Sigmoid colon (tissue), 4 donors: Measurements from ENCODE around the gene TUBB4A.

ENCODE experiments used
- POLR2A ChIP-seq, 2 donors: fragments of 450-650 bp; IDR thresholded peaks; one replicate each; pipeline ENCODE4 v1.6.1; 2016; ENCODE audit warnings: antibody characterized with exemption in 2 of 2, mild to moderate bottlenecking in 2 of 2, moderate library complexity in 2 of 2
- POLR2AphosphoS5 ChIP-seq, 4 donors: sonication (generic); formaldehyde crosslinking; IDR thresholded peaks; one replicate each; pipeline ENCODE4 v1.6.1; 2017; ENCODE audit warnings: antibody characterized with exemption in 4 of 4
- TF ChIP-seq, protein P1 (sequence below), 4 experiments: fragments of 450-650 bp in 3 of 4; fragments of 200-600 bp in 1 of 4; IDR thresholded peaks; one replicate each; pipeline ENCODE4 v1.5.1; 2016 to 2019; ENCODE audit warnings: antibody characterized with exemption in 4 of 4, mild to moderate bottlenecking in 3 of 4, moderate library complexity in 2 of 4

DNA sequence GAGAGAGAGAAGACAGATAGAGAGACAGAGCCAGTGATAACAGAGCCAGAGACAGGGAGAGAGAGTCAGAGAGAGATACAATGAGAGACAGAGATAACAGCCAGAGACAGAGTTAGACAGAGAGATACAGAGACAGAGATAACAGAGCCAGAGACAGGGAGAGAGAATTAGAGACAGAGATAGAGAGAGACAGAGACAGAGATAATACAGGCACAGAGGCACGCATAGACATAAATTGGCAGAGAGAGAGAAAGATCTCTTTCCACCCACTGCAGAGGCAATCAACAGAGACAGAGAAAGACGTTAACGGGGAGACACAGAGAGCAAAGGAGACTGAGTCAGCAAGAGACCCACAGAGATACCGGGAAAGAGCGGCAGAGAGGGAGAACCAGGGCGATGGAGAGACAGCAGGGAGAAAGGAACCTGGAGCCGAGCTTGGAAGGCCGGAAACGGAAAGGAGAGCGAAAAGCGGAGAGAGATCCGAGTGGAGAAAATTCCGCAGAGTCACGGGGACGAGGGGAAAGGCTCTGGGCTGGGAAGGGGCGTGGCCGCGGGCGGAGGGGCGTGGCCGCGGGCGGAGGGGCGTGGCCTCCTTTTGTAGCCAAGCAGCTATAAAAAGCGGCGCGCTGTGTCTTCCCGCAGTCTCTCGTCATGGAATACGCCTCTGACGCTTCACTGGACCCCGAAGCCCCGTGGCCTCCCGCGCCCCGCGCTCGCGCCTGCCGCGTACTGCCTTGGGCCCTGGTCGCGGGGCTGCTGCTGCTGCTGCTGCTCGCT, 28.5 kb upstream of the TUBB4A start, which contains the start of gene TNFSF9:
- TF ChIP-seq POLR2A (IDR thresholded peaks at IDR 0.05): peak in 1 of 2 donors; percentile 37
- TF ChIP-seq, protein P1, sequence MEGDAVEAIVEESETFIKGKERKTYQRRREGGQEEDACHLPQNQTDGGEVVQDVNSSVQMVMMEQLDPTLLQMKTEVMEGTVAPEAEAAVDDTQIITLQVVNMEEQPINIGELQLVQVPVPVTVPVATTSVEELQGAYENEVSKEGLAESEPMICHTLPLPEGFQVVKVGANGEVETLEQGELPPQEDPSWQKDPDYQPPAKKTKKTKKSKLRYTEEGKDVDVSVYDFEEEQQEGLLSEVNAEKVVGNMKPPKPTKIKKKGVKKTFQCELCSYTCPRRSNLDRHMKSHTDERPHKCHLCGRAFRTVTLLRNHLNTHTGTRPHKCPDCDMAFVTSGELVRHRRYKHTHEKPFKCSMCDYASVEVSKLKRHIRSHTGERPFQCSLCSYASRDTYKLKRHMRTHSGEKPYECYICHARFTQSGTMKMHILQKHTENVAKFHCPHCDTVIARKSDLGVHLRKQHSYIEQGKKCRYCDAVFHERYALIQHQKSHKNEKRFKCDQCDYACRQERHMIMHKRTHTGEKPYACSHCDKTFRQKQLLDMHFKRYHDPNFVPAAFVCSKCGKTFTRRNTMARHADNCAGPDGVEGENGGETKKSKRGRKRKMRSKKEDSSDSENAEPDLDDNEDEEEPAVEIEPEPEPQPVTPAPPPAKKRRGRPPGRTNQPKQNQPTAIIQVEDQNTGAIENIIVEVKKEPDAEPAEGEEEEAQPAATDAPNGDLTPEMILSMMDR (IDR thresholded peaks at IDR 0.05): no peak
- TF ChIP-seq POLR2AphosphoS5 (IDR thresholded peaks at IDR 0.05): peak; percentile 57 to 95 (median 66)
